Measurements from ENCODE around the gene SLC25A51.
A peak's percentile ranks its signal among the peaks of the same experiment; 100 is the strongest.
"Not testable (repeated sequence)": the region's sequence is repeated elsewhere in the genome, so short reads cannot be mapped to it uniquely, and the experiment has no call there.

The SLC25A51 gene

DNA sequence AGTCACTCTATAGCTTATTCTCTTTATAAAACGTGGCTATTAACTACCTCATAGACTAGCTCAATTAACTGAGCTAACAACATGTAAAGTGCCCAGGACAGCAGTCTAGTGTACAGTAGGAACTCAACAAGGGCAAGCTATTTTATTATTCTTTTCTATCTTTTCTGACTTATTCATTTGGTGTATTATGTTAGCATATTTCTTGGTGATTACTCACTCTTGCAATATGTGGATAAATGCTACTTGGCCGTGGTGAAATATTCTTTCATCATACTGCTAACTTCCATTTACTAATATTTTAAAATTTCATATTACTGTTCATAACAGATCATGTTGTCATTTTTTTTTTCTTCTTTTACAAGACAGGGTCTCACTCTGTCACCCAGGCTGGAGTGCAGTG lies 4.9 kb downstream of the SLC25A51 start:
- TF ChIP-seq, protein P1, sequence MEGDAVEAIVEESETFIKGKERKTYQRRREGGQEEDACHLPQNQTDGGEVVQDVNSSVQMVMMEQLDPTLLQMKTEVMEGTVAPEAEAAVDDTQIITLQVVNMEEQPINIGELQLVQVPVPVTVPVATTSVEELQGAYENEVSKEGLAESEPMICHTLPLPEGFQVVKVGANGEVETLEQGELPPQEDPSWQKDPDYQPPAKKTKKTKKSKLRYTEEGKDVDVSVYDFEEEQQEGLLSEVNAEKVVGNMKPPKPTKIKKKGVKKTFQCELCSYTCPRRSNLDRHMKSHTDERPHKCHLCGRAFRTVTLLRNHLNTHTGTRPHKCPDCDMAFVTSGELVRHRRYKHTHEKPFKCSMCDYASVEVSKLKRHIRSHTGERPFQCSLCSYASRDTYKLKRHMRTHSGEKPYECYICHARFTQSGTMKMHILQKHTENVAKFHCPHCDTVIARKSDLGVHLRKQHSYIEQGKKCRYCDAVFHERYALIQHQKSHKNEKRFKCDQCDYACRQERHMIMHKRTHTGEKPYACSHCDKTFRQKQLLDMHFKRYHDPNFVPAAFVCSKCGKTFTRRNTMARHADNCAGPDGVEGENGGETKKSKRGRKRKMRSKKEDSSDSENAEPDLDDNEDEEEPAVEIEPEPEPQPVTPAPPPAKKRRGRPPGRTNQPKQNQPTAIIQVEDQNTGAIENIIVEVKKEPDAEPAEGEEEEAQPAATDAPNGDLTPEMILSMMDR (IDR thresholded peaks at IDR 0.05; ENCODE audit: extremely low read depth, insufficient read depth, missing control alignments) = no peak
- in situ Hi-C loops (cut with MboI; ENCODE audit: low pct_unique_long_range_greater_than_20kb, low sequenced_read_pairs, unreplicated experiment) = no loop called here
- DNase-seq (ENCODE audit: low spot score) = no peak

DNA sequence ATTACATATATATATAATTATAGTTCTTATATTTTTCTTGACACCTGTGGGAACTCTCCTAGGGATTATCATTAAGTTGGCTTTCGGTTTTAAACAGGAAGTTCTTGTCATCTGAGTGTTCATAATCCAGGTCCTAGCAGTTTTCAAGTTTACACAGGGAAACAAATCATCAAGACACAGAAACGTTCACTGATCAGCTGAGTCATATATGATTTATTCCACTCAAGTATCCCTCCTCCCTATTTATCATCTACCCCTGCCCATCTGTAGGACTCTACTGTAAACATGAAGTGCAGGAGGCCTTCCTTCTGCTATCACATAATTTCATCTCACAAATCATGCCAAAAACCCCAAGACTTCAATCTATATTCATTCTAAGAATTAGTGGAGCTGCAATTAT lies 6.3 kb downstream of the SLC25A51 start:
- TF ChIP-seq, protein P1 (IDR thresholded peaks at IDR 0.05; ENCODE audit: extremely low read depth, insufficient read depth, missing control alignments) = no peak
- in situ Hi-C loops (cut with MboI; ENCODE audit: low pct_unique_long_range_greater_than_20kb, low sequenced_read_pairs, unreplicated experiment) = no loop called here
- peak; percentile 2 for DNase-seq (ENCODE audit: low spot score)

DNA sequence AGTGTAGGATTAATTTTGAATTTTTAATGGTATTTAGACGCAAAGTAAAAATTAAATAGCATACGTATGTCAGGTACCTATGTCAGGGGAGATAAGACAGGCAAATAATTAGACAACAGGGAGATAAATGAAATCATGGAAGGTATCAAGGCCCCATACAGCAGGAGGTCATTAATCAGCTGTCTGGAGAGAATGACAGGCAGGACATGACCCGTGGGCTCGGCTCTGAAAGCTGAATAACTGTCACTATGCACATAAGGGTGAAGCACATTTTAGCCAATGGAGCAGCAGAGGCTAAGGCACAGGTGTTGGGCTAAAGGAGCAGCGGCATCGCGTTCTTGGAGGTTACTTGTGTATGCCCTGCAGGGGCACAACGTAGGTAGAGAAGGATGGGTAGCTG lies 11.9 kb downstream of the SLC25A51 start:
- TF ChIP-seq, protein P1 (IDR thresholded peaks at IDR 0.05; ENCODE audit: extremely low read depth, insufficient read depth, missing control alignments) = no peak
- in situ Hi-C loops (cut with MboI; ENCODE audit: low pct_unique_long_range_greater_than_20kb, low sequenced_read_pairs, unreplicated experiment) = no loop called here
- DNase-seq (ENCODE audit: low spot score) = peak; percentile 4

DNA sequence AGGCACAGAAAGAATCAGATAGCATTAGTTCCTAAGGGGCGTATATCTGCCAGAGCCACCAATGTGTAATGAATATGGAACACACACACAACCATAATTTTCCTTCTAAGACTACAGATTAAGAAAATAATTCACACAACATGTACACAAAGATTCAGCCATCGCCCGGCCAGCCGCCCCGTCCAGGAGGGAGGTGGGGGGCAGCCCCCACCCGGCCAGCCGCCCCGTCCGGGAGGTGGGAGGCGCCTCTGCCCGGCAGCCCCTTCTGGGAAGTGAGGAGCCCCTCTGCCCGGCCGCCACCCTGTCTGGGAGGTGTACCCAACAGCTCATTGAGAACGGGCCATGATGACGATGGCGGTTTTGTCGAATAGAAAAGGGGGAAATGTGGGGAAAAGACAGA lies 12.9 kb downstream of the SLC25A51 start:
- in situ Hi-C loops (cut with MboI; ENCODE audit: low pct_unique_long_range_greater_than_20kb, low sequenced_read_pairs, unreplicated experiment) = not testable (repeated sequence)
- DNase-seq (ENCODE audit: low spot score) = peak; percentile 2

DNA sequence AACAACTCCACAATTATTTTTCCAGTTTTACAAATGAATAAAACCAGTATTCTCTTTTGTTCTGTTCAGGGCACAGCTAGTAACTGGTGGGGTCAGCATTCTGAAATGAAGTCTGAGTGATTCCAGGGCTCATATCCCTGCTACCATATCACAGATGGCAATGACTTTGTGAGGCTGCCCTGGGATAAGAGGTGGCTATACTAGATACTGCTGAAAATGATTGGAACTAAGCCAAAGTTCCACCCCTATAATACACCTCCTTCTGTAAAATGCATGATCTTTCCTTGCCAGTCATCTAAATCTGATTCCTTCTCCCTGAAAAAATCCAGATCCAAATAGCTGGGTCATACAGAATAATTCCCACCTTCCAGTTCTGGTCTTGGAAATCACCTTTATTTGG lies 14.4 kb downstream of the SLC25A51 start:
- DNase-seq (ENCODE audit: low spot score) = peak; percentile 6
- TF ChIP-seq, protein P1 (IDR thresholded peaks at IDR 0.05; ENCODE audit: extremely low read depth, insufficient read depth, missing control alignments) = no peak
- in situ Hi-C loops (cut with MboI; ENCODE audit: low pct_unique_long_range_greater_than_20kb, low sequenced_read_pairs, unreplicated experiment) = no loop called here

DNA sequence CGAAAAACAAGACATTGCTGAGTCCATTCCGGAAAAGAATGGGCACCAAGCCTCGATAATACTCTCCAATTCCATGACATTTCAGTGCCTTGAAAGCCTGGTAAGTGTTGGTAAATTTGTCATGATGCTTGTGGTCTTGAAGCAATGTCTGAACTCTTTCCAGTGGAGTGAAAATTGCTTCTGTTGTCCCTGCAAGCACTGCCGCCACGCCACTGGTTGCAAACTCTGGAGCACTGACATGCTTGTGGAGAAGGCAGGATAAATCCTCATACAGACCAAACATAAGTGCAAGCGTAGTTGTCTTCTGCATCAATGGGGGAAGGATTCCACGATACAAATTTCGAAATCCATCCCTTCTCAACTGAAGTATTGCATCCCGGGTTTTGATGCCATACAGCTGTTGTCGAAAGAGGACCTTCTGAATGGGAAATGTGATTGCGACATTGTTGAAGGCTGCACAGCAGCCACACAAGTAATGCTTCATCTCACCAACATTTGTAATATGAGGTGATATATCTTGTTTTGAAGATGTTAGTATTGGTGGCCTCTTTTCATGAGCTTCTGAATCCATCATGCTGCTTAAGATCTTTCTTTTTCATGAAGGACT lies 15.8 kb downstream of the SLC25A51 start:
- in situ Hi-C loops (cut with MboI; ENCODE audit: low pct_unique_long_range_greater_than_20kb, low sequenced_read_pairs, unreplicated experiment); DNase-seq (ENCODE audit: low spot score): not testable (repeated sequence)

DNA sequence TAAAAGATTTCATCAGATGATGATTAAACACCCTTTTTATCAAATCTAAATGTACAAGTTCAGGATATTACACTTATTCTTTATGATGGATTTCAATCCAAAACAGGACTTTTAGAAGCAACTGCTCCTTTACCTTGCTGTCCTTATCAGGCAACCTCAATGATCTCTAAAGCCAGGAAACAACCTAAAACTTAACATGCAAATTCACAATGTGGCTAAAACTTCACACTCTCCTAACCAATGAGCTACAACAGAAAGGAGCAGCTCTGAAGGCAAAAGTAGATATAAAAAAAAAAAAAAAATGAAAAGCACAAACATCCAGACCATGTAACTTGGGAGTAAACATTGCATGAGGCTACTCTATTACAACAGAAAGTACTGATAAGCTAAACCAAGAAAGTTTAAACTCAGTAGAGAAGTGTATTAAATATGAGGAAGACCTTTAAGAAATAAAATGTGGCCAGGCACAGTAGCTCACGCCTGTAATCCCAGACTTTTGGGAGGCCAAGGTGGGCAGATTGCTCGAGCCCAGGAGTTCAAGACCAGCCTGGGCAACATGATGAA lies 22.9 kb downstream of the SLC25A51 start:
- TF ChIP-seq, protein P1 (IDR thresholded peaks at IDR 0.05; ENCODE audit: extremely low read depth, insufficient read depth, missing control alignments) = no peak
- no peak for DNase-seq (ENCODE audit: low spot score)
- in situ Hi-C loops (cut with MboI; ENCODE audit: low pct_unique_long_range_greater_than_20kb, low sequenced_read_pairs, unreplicated experiment) = no loop called here

DNA sequence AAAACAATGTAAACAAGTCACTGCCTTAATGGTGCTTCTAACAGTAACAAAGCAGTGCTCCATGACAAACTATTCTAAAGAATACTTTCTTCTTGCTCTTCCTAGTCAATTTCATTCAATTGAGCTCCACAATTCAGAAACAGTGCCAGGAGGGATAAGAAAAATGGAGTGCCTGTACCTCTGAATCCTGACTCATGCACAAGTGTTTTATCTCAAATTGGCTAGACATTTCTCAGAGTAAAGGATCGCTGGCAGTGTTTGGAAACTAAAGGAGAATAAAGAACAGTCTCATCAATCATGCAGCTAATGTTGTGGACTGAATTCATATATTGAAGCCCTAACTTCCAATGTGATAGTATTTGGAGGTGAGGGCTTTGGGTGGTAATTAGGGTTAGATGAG lies 27.6 kb downstream of the SLC25A51 start:
- DNase-seq (ENCODE audit: low spot score) = no peak
- in situ Hi-C loops (cut with MboI; ENCODE audit: low pct_unique_long_range_greater_than_20kb, low sequenced_read_pairs, unreplicated experiment) = no loop called here
- TF ChIP-seq, protein P1 (IDR thresholded peaks at IDR 0.05; ENCODE audit: extremely low read depth, insufficient read depth, missing control alignments) = no peak
